ENCODE data around the gene SNX11.

The SNX11 gene

DNA sequence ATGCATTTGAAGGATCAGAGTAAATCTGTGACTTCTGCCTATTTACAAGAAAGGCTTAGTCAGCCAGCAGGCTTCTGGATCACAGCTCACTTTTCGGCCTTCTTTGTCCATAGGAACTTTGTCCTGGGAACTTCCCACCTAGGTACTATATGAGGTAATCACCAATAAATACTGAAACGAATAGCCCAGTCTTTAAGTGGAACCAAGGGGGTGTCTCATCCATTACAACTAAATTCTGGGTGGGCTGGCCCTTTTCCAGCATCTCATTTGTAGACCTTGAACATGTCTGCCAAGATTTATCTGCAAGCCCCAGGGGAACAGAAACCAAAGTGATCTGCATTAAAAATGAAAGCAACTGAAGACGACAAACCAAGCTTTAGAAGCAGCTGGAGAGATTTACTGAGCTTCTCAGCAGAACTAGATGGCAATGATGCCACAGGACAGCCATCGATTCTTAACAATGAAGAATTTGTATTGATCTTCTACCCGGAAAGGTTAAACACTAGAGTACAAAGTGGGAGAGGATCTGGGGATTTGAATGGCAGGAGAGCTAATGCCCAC, 55.5 kb downstream of the SNX11 start:
- no peak for ATAC-seq

DNA sequence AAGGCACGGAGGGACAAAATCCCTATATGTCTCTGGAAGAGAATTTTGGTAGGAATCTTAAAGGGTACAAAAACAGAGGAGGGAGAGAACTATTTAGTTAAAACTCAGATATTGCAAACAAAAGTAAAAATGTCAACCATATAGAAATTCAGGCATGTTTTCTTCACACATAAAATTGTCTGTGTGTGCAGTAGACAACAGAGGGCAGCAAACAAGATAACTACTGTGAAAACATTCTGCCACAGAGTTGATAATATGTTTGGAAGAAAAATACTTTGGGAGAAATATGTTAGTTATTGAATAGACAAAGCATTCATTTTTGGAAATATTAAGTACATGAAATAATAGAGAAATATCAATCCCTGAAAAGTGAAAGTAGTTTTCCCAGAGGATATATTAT, 56.2 kb downstream of the SNX11 start:
- no peak for ATAC-seq

DNA sequence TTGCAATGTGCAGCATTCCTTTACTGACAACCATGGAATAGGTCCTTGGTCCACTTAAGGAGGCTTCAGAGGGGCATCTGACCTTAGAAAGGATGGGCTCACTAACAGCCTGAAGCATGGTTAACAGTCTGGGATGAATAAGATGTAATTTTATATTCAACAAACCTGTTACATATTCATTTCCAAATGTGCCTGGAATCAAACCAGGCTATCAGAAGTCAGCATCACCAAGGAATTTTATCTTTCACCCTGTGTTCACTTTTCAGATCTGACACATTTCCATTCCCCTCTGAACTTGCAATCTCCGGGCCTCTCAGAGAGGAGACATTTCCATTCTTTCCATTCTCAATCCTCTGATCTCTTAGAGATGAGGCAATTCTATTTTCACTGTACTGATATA, 62.4 kb downstream of the SNX11 start:
- no peak for ATAC-seq

All from activated CD4-positive, CD25-positive, alpha-beta regulatory T cell treated with anti-CD3 and anti-CD28 coated beads, Interleukin-2, amount 50 U/mL, for 24 hours (primary cell).